SK-N-SH (cell line): ENCODE measurements around the gene SH3BGR. TPM values are rescaled to one million over a fixed set of nuclear protein-coding genes. Genes with fewer than 3 reads are reported as not detected.

Source experiments
- CTCF ChIA-PET: fragments of 300-600, 350-600 bp; formaldehyde crosslinking; extraction: SDS; loops from one replicate; lab custom pipeline; 2021; lab: Yijun Ruan, JAX
- POLR2A ChIA-PET: fragments of 350-600 bp; sonication (Branson Sonifier 250); formaldehyde crosslinking; extraction: SDS; loops from one replicate; lab custom pipeline; 2020; ENCODE audit warnings: antibody characterized with exemption, inconsistent platforms; lab: Yijun Ruan, JAX
- DNase-seq: peaks from one replicate; pipeline ENCODE4 v3.0.0; 2012
- H2AFZ ChIP-seq: fragments of 200-600 bp; sonication (generic); 2 replicates; pipeline ENCODE4 v1.8.1; 2016; ENCODE audit warnings: antibody characterized with exemption, mild to moderate bottlenecking, low read depth
- H3F3A ChIP-seq: fragments of 200-600 bp; sonication (generic); replicated peaks from 2 replicates; pipeline ENCODE3; 2016; ENCODE audit warnings: antibody characterized with exemption, mild to moderate bottlenecking; ENCODE audit not compliant: insufficient read depth
- H3K27ac ChIP-seq, 2 experiments: fragments of 200-500 bp in 1 of 2; fragments of 200-600 bp in 1 of 2; sonication (Bioruptor generic) in 1 of 2; sonication (generic), shearing (Covaris generic) in 1 of 2; 2 replicates each; pipeline versions ENCODE4 v1.5.1 to v1.6.1; 2014 to 2016; ENCODE audit warnings: low read depth in 2 of 2, inconsistent platforms in 1 of 2, low read length in 1 of 2, mild to moderate bottlenecking in 1 of 2, mixed read lengths in 1 of 2
- H3K27me3 ChIP-seq: fragments of 200-600 bp; sonication (generic), shearing (Covaris generic); 2 replicates; pipeline ENCODE4 v1.6.1; 2016; ENCODE audit warnings: mixed run types; ENCODE audit not compliant: insufficient read depth
- H3K36me3 ChIP-seq, 2 experiments: fragments of 200-500 bp in 1 of 2; fragments of 200-600 bp in 1 of 2; sonication (Bioruptor generic) in 1 of 2; sonication (generic) in 1 of 2; replicated peaks in 1 of 2; 2 replicates each; pipeline versions ENCODE3 to v1.5.1; 2014 to 2016; ENCODE audit warnings: low read length in 1 of 2, mild to moderate bottlenecking in 1 of 2; ENCODE audit not compliant: insufficient read depth in 2 of 2, control insufficient read depth in 1 of 2
- H3K4me1 ChIP-seq, 2 experiments: fragments of 200-500 bp in 1 of 2; fragments of 200-600 bp in 1 of 2; sonication (Bioruptor generic) in 1 of 2; sonication (generic), shearing (Covaris generic) in 1 of 2; 2 replicates each; pipeline versions ENCODE4 v1.5.1 to v1.6.1; 2014 to 2016; ENCODE audit warnings: low read depth in 1 of 2, low read length in 1 of 2, mixed run types in 1 of 2; ENCODE audit not compliant: insufficient read depth in 2 of 2, control insufficient read depth in 1 of 2
- H3K4me2 ChIP-seq: fragments of 200-600 bp; sonication (generic), shearing (Covaris generic); 2 replicates; pipeline ENCODE4 v1.6.1; 2017; ENCODE audit warnings: mixed run types
- H3K4me3 ChIP-seq, 2 experiments: fragments of 200-500 bp in 1 of 2; fragments of 200-600 bp in 1 of 2; sonication (Bioruptor generic) in 1 of 2; sonication (generic), shearing (Covaris generic) in 1 of 2; 2 replicates each; pipeline versions ENCODE4 v1.5.1 to v1.8.1; 2014 to 2016; ENCODE audit warnings: low read depth in 2 of 2, inconsistent platforms in 1 of 2, low read length in 1 of 2, mild to moderate bottlenecking in 1 of 2, mixed read lengths in 1 of 2, moderate library complexity in 1 of 2
- H3K79me2 ChIP-seq: fragments of 200-600 bp; sonication (generic); 2 replicates; pipeline ENCODE4 v1.8.1; 2017; ENCODE audit warnings: mild to moderate bottlenecking; ENCODE audit not compliant: insufficient read depth
- H3K9ac ChIP-seq: fragments of 200-600 bp; sonication (generic); 2 replicates; pipeline ENCODE4 v1.6.1; 2017; ENCODE audit warnings: mixed run types
- H3K9me2 ChIP-seq: fragments of 200-600 bp; sonication (generic); 2 replicates; pipeline ENCODE4 v1.6.1; 2017; ENCODE audit warnings: mixed run types
- H3K9me3 ChIP-seq: fragments of 200-600 bp; sonication (generic); 2 replicates; pipeline ENCODE4 v1.6.1; 2017; ENCODE audit warnings: mixed run types, mild to moderate bottlenecking, moderate library complexity
- H4K20me1 ChIP-seq: fragments of 200-600 bp; sonication (generic); 2 replicates; pipeline ENCODE4 v1.6.1; 2017; ENCODE audit warnings: mild to moderate bottlenecking, mixed run types; ENCODE audit not compliant: insufficient read depth
- CHD2 ChIP-seq: fragments of 150-350 bp; IDR thresholded peaks from 2 replicates; pipeline ENCODE4 v1.6.1; 2018; ENCODE audit warnings: low read length; ENCODE audit not compliant: partially characterized antibody
- EZH2phosphoT487 ChIP-seq: fragments of 200-600 bp; sonication (generic); IDR thresholded peaks from 2 replicates; pipeline ENCODE4 v1.6.1; 2017; ENCODE audit warnings: low read depth, mixed run types, mild to moderate bottlenecking, antibody characterized with exemption, moderate library complexity, borderline replicate concordance
- FOXJ3 ChIP-seq: sonication (generic); formaldehyde crosslinking; IDR thresholded peaks from 2 replicates; pipeline ENCODE4 v1.5.1; 2020; ENCODE audit warnings: mild to moderate bottlenecking, missing genetic modification reagents
- FOXM1 ChIP-seq: IDR thresholded peaks from 2 replicates; pipeline ENCODE4 v1.4.0; 2012; ENCODE audit warnings: low read depth, mild to moderate bottlenecking
- GATA2 ChIP-seq: sonication (generic); formaldehyde crosslinking; IDR thresholded peaks from 2 replicates; pipeline ENCODE4 v1.5.0; 2020; ENCODE audit warnings: mild to moderate bottlenecking, missing genetic modification reagents
- MAX ChIP-seq: IDR thresholded peaks from 2 replicates; pipeline ENCODE4 v1.4.0; 2012; ENCODE audit warnings: low read depth
- MEF2A ChIP-seq: IDR thresholded peaks from 2 replicates; pipeline ENCODE4 v1.4.0; 2012; ENCODE audit warnings: low read depth, borderline replicate concordance
- MXI1 ChIP-seq: IDR thresholded peaks from 2 replicates; pipeline ENCODE4 v1.6.1; 2012; ENCODE audit warnings: mild to moderate bottlenecking, low read depth, low read length, improper control_type of control experiment
- NFIC ChIP-seq: IDR thresholded peaks from 2 replicates; pipeline ENCODE4 v1.4.0; 2012; ENCODE audit warnings: borderline replicate concordance
- PBX3 ChIP-seq: IDR thresholded peaks from 2 replicates; pipeline ENCODE4; 2012
- RAD21 ChIP-seq: IDR thresholded peaks from 2 replicates; pipeline ENCODE4 v1.6.1; 2012; ENCODE audit warnings: mild to moderate bottlenecking, low read length
- RCOR1 ChIP-seq: fragments of 150-350 bp; IDR thresholded peaks from 2 replicates; pipeline ENCODE4 v1.6.1; 2017; ENCODE audit warnings: antibody characterized with exemption, low read length
- RXRA ChIP-seq: IDR thresholded peaks from 2 replicates; pipeline ENCODE4 v1.4.0; 2012; ENCODE audit warnings: low read depth, mild to moderate bottlenecking, borderline replicate concordance
- SMC3 ChIP-seq: IDR thresholded peaks from 2 replicates; pipeline ENCODE4 v1.6.1; 2012; ENCODE audit warnings: low read depth, low read length, improper control_type of control experiment
- TAF1 ChIP-seq: IDR thresholded peaks from 2 replicates; pipeline ENCODE4 v1.6.1; 2012; ENCODE audit warnings: low read depth, mild to moderate bottlenecking, low read length, moderate library complexity, borderline replicate concordance
- TCF12 ChIP-seq: IDR thresholded peaks from 2 replicates; pipeline ENCODE4 v1.4.0; 2012
- ZBTB33 ChIP-seq: IDR thresholded peaks from 2 replicates; pipeline ENCODE4 v1.4.0; 2012; ENCODE audit warnings: low read depth, borderline replicate concordance
- WGBS: methylation state at CpG from one replicate; pipeline ENCODE4 v1.1.6; 2017; ENCODE audit warnings: low lambda C conversion rate; 5-methylcytosine and 5-hydroxymethylcytosine counted together
- polyA plus RNA-seq, 3 experiments: library from polyadenylated mRNA; depleted of rRNA; stranded (reverse); fragments of >200 nt; gene quantifications; 2 replicates each; pipeline ENCODE4 v1.2.3, GENCODE V29; 2012

The SH3BGR gene
- polyA plus RNA-seq, 1 of the 3 experiments (the other 2 are of a cell fraction), result 1.1 TPM

- no peak overlapping the region for H2AFZ ChIP-seq
- 27% methylated on average over 1 of the region's 1 CpG for WGBS
- ChIA-PET POLR2A (no interaction called here), CTCF (interaction anchor here (0.8 to 3.1 kb wide), 2 partner anchors 65 to 263 kb away, joined by 3 to 15 read pairs; no protein-coding TSS in a partner anchor)
- H3K4me2 ChIP-seq, result no peak overlapping the region
- H3K4me3 ChIP-seq, result no peak overlapping the region
- H3F3A ChIP-seq, result no peaks in the 10 kb centered on the region
- no peaks in the 10 kb centered on the region for H3K9me3 ChIP-seq
- H3K9ac ChIP-seq, result no peak overlapping the region
- H3K4me1 ChIP-seq, result no peaks in the 10 kb centered on the region
- H3K27ac ChIP-seq, result no peak overlapping the region
- no peaks in the 10 kb centered on the region for H3K79me2 ChIP-seq
- no peaks in the 10 kb centered on the region for H3K9me2 ChIP-seq
- no peak for DNase-seq
- H3K36me3 ChIP-seq, result no peaks in the 10 kb centered on the region
- no peaks in the 10 kb centered on the region for H3K27me3 ChIP-seq
- TF ChIP-seq MAX, result no peak
- no peak for TF ChIP-seq RCOR1
- TF ChIP-seq NFIC, result no peak
- TF ChIP-seq RAD21, result no peak
- TF ChIP-seq SMC3, result no peak
- no peak for TF ChIP-seq ZBTB33
- no peaks in the 10 kb centered on the region for H4K20me1 ChIP-seq
Observed at GRCh38 chr21:39439232-39439631, 12.5 kb upstream of the SH3BGR start.

- WGBS, result 62% methylated on average over 13 of the region's 13 CpGs
- H3K27ac ChIP-seq, result no peak overlapping the region
- H3K4me1 ChIP-seq, result peaks cover 0 to 9% of the 10 kb centered on the region in 2 experiments; a peak in 3 of 4 replicates
- no peaks in the 10 kb centered on the region for H3K27me3 ChIP-seq
- no peaks in the 10 kb centered on the region for H3K79me2 ChIP-seq
- H3K9me2 ChIP-seq, result no peaks in the 10 kb centered on the region
- no peaks in the 10 kb centered on the region for H3K36me3 ChIP-seq
- H3F3A ChIP-seq, result no peaks in the 10 kb centered on the region
- no peak overlapping the region for H3K4me3 ChIP-seq
- POLR2A ChIA-PET, result no interaction called here
- no peak overlapping the region for H3K4me2 ChIP-seq
- no peak overlapping the region for H3K9ac ChIP-seq
- H4K20me1 ChIP-seq, result no peaks in the 10 kb centered on the region
- H3K9me3 ChIP-seq, result no peaks in the 10 kb centered on the region
- CTCF ChIA-PET, result interaction anchor here (0.6 to 3.1 kb wide), 28 partner anchors 8 to 234 kb away, joined by 3 to 20 read pairs (median 4); partner anchors contain the start of gene BRWD1
- DNase-seq, result peak; percentile 59
- H2AFZ ChIP-seq, result no peak overlapping the region
- no peak for TF ChIP-seq CHD2
- TF ChIP-seq MXI1, result no peak
- no peak for TF ChIP-seq RXRA
- TF ChIP-seq RCOR1, result no peak
- TF ChIP-seq TCF12, result no peak
- TF ChIP-seq GATA2 (CRISPR knock-in tag), result no peak
- no peak for TF ChIP-seq PBX3
- TF ChIP-seq ZBTB33, result no peak
- no peak for TF ChIP-seq NFIC
- no peak for TF ChIP-seq FOXJ3
- no peak for TF ChIP-seq FOXM1
- TF ChIP-seq MEF2A, result no peak
- no peak for TF ChIP-seq MAX
- no peak for TF ChIP-seq TAF1
- no peak for TF ChIP-seq EZH2phosphoT487
Observed at GRCh38 chr21:39441502-39442475, 10.0 kb upstream of the SH3BGR start.
